GM18502 (cell line): Measurements from ENCODE around the gene ANKFN1.
"Not testable (repeated sequence)": the region's sequence is repeated elsewhere in the genome, so short reads cannot be mapped to it uniquely, and the experiment has no call there.

Experiments
- ATAC-seq: cut with Tn5 transposase; IDR thresholded peaks from one replicate; pipeline ENCODE4 v1.9.1; 2021; ENCODE audit warnings: mild to moderate bottlenecking; ENCODE audit not compliant: unreplicated experiment, poor library complexity

The ANKFN1 gene

DNA sequence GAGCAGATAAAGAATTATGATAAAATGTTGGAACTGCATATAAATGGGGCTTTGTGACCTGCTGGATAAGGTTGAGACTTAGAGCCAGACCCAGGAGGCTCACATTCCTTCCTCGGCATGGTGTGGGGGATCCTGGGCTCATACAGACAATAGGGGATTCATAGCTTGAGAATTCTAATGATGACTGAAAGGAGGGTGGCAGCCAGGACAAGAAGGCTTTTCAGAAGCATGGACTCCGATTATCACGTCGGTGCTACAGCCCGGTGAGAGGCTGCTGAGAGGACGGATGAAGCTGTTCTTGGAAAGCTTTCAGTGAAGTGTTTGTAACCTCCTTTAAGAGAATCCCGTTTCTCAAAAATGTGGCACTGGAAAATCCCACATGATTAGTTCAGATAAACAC lies 167.2 kb downstream of the ANKFN1 start:
- no peak for ATAC-seq

GRCh38 chr17:56322991-56323390 lies 169.7 kb downstream of the ANKFN1 start:
- ATAC-seq: no peak

GRCh38 chr17:56324676-56325075 lies 171.4 kb downstream of the ANKFN1 start:
- no peak for ATAC-seq

- no peak for ATAC-seq
Measured at GRCh38 chr17:56325313-56326000, 172.2 kb downstream of the ANKFN1 start.

DNA sequence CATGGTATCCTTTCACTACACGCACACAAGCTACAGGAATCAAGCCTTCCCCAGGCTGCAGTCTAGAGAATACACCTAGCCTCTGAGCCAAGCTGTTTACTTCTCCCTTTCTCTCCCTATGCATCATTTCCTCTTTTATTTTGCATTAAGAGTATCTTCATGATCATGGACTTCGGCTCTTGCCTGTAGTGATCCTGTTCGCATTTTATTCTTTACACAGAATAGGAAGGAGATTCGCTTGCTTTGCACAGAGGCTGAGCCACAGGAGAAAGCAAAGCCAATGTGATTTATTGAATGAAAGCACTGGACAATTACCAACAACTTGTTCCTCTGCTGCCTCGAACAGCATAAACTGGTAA lies 172.7 kb downstream of the ANKFN1 start:
- no peak for ATAC-seq

DNA sequence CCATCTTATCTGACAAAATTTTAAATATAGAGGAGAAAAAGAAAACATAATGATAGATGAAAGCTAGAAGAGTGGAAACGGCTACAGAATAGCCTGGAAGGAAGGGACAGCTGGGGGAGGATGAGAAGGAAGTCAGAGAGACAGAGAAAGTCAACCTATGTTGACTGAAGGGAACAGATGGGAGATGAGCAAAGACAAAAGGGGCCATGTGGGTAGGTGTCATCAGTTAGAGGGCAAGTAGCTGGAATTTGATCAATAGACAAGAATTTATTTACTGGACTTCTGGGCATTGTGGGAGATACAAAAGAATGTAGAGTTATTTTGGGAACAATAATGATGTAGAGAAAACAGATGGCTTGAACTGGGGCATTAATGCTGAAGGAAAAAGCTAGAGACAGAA lies 194.4 kb downstream of the ANKFN1 start:
- ATAC-seq: no peak

DNA sequence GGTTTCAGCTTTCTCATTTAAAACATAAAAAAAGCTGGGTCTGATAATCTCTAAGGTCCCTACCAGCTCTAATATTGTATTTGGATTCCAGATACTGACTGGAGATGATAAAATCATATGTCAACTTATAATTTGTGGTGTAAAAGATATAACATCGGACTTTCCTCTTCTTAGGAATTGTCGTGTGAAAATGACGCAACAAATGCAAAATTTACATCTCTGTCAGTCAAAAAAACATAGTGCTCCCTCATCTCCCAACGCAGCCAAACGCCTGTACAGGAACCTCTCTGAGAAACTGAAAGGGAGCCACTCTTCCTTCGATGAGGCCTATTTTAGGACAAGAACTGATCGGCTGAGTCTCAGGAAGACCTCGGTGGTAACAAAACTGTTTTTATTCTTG lies 197.3 kb downstream of the ANKFN1 start:
- ATAC-seq: no peak

DNA sequence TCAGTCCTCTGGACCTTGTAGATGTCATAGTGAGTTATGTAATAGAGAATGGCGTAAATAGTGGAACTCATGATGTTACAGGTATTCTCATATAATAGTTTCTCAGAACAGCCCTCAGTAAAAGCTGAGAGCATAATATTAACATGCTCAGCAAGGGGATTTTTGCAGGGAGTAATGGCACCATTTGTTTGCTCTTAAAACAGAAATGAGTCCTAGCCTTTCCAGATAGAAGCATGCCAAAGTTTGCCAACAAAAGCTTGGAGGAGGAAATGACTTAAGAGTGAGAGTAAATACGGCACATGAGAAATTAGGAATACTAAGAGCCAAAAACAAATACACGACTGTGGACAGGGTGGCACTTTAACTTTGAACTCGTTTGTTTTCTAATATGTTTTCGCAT lies 198.4 kb downstream of the ANKFN1 start:
- ATAC-seq: no peak

GRCh38 chr17:56358651-56359050 lies 205.4 kb downstream of the ANKFN1 start:
- ATAC-seq: no peak

GRCh38 chr17:56359518-56359917 lies 206.2 kb downstream of the ANKFN1 start:
- ATAC-seq: no peak

- no peak for ATAC-seq
Measured at GRCh38 chr17:56367366-56367765, 214.1 kb downstream of the ANKFN1 start.

GRCh38 chr17:56373981-56374833 lies 220.9 kb downstream of the ANKFN1 start:
- ATAC-seq: no peak

- no peak for ATAC-seq
Measured at GRCh38 chr17:56389356-56389755, 236.1 kb downstream of the ANKFN1 start.

GRCh38 chr17:56392321-56392720 lies 239.0 kb downstream of the ANKFN1 start:
- no peak for ATAC-seq

DNA sequence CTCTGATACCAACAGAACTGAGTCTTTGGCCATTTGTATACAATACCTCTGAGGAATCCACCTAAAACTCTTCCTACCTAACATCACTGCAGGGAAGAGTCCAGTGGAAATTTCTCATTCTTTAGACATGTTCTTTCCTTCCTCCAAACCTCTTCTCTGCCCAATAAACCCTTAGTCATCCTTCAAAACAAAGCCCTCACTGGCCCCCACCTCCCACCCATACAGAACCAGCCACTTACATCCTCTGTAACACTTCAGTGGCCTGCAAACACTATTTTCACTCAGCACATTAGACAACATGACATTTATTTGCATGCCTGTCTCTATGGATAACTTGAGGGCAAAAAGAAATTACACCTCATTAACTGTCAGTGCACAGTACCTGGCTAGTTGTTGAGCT lies 239.9 kb downstream of the ANKFN1 start:
- ATAC-seq: no peak

- ATAC-seq: no peak
Measured at GRCh38 chr17:56395787-56396186, 242.5 kb downstream of the ANKFN1 start.

DNA sequence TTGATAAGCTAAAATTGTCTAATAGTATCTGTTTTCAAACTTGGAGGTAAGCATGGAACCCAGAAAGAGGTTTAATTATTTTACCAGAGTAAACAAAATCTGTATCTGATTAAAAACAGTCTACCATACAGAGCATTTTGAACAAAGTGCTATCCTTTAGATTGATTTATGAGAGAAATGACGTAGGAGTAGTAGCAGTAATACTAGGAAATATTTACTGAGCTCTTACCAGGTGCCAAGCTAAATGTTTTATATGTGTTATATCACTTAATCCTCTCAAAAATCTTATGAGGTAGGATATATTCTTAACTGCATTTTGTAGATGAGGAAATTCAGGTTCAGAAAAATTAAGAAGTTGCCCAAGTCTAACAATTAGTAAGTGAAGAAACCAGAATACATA lies 253.8 kb downstream of the ANKFN1 start:
- no peak for ATAC-seq

DNA sequence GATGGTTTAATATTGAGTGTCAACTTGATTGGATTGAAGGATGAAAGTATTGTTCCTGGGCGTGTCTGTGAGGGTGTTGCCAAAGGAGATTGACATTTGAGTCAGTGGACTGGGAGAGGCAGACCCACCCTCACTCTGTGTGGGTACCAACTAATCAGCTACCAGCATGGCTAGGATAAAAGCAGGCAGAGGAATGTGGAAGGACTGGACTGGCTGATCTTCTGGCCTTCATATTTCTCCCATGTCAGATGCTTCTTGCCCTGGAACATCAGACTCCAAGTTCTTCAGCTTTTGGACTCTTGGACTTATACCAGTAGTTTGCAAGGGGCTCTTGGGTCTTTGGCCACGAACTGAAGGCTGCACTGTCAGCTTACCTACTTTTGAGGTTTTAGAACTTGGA lies 259.1 kb downstream of the ANKFN1 start:
- not testable (repeated sequence) for ATAC-seq

- ATAC-seq: no peak
Measured at GRCh38 chr17:56416682-56417351, 263.5 kb downstream of the ANKFN1 start.

GRCh38 chr17:56424005-56424404 lies 270.7 kb downstream of the ANKFN1 start:
- no peak for ATAC-seq

- no peak for ATAC-seq
Measured at GRCh38 chr17:56424543-56425044, 271.3 kb downstream of the ANKFN1 start.
